Measurements from ENCODE around the gene RASA3.
A peak's percentile ranks its signal among the peaks of the same experiment; 100 is the strongest.

Gene RASA3

GRCh38 chr13:113956571-113956970 lies 175.9 kb downstream of the RASA3 start:
- H3K9ac ChIP-seq: no peak overlapping the region
- peaks cover 68% of the 10 kb centered on the region for H3K9me3 ChIP-seq
- H3K36me3 ChIP-seq: no peaks in the 10 kb centered on the region
- TF ChIP-seq Cebpa-rat (IDR thresholded peaks at IDR 0.05): no peak
- no peak overlapping the region for H3K4me2 ChIP-seq
- no peak overlapping the region for H3K27ac ChIP-seq
- peaks cover 13% of the 10 kb centered on the region; the same call in 1 of the 2 replicates for H4K20me1 ChIP-seq
- no peak overlapping the region for H3K4me3 ChIP-seq
- no peaks in the 10 kb centered on the region for H3K27me3 ChIP-seq
- H3K4me1 ChIP-seq: peaks cover 3% of the 10 kb centered on the region

DNA sequence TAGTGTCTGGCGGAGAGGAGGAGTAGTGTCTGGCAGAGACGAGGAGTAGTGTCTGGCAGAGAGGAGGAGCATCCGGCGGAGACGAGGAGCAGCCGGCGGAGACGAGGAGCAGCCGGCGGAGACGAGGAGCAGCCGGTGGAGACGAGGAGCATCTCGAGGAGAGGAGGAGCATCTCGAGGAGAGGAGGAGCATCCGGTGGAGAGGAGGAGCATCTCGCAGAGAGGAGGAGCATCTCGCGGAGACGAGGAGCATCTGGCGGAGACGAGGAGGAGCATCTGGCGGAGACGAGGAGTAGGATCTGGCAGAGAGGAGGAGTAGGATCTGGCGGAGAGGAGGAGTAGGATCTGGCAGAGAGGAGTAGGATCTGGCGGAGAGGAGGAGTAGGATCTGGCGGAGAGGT lies 176.7 kb downstream of the RASA3 start:
- Histone ChIP-seq H3K4me3 (no peak overlapping the region), H3K4me2 (no peak overlapping the region), H3K27me3 (no peaks in the 10 kb centered on the region), H3K36me3 (no peaks in the 10 kb centered on the region), H3K4me1 (peaks cover 12% of the 10 kb centered on the region), H3K27ac (no peak overlapping the region), H3K9me3 (peaks cover 61% of the 10 kb centered on the region), H3K9ac (no peak overlapping the region), H4K20me1 (peaks cover 16% of the 10 kb centered on the region; the same call in 1 of the 2 replicates)
- TF ChIP-seq Cebpa-rat (IDR thresholded peaks at IDR 0.05): no peak

- peaks cover 57% of the 10 kb centered on the region for H3K9me3 ChIP-seq
- H3K4me3 ChIP-seq: no peak overlapping the region
- H3K4me1 ChIP-seq: peaks cover 17% of the 10 kb centered on the region
- peaks cover 16% of the 10 kb centered on the region; the same call in 1 of the 2 replicates for H4K20me1 ChIP-seq
- no peak for TF ChIP-seq Cebpa-rat (IDR thresholded peaks at IDR 0.05)
- no peak overlapping the region for H3K4me2 ChIP-seq
- no peak overlapping the region for H3K9ac ChIP-seq
- no peaks in the 10 kb centered on the region for H3K36me3 ChIP-seq
- H3K27me3 ChIP-seq: no peaks in the 10 kb centered on the region
- no peak overlapping the region for H3K27ac ChIP-seq
Measured at GRCh38 chr13:113955235-113955634, 177.2 kb downstream of the RASA3 start.

- Histone ChIP-seq H3K27ac (no peak overlapping the region), H3K9ac (no peak overlapping the region), H3K4me3 (no peak overlapping the region), H3K4me2 (no peak overlapping the region), H3K27me3 (no peaks in the 10 kb centered on the region), H4K20me1 (peaks cover 16% of the 10 kb centered on the region; the same call in 1 of the 2 replicates), H3K4me1 (peaks cover 22% of the 10 kb centered on the region), H3K9me3 (peaks cover 47% of the 10 kb centered on the region), H3K36me3 (no peaks in the 10 kb centered on the region)
- no peak for TF ChIP-seq Cebpa-rat (IDR thresholded peaks at IDR 0.05)
Measured at GRCh38 chr13:113954046-113954835, 178.2 kb downstream of the RASA3 start.

- TF ChIP-seq Cebpa-rat (IDR thresholded peaks at IDR 0.05): no peak
- Histone ChIP-seq H3K4me2 (no peak overlapping the region), H3K4me1 (peaks cover 28% of the 10 kb centered on the region), H3K36me3 (no peaks in the 10 kb centered on the region), H4K20me1 (peaks cover 16% of the 10 kb centered on the region; the same call in 1 of the 2 replicates), H3K9ac (no peak overlapping the region), H3K4me3 (no peak overlapping the region), H3K9me3 (peaks cover 40% of the 10 kb centered on the region), H3K27me3 (no peaks in the 10 kb centered on the region), H3K27ac (no peak overlapping the region)
Measured at GRCh38 chr13:113953561-113953960, 178.9 kb downstream of the RASA3 start.

GRCh38 chr13:113952983-113953520 lies 179.4 kb downstream of the RASA3 start:
- peaks cover 16% of the 10 kb centered on the region; the same call in 1 of the 2 replicates for H4K20me1 ChIP-seq
- no peak overlapping the region for H3K9ac ChIP-seq
- H3K4me3 ChIP-seq: no peak overlapping the region
- peaks cover 33% of the 10 kb centered on the region for H3K4me1 ChIP-seq
- no peak overlapping the region for H3K4me2 ChIP-seq
- TF ChIP-seq Cebpa-rat (IDR thresholded peaks at IDR 0.05): no peak
- no peaks in the 10 kb centered on the region for H3K36me3 ChIP-seq
- H3K27ac ChIP-seq: no peak overlapping the region
- peaks cover 35% of the 10 kb centered on the region for H3K9me3 ChIP-seq
- no peaks in the 10 kb centered on the region for H3K27me3 ChIP-seq

DNA sequence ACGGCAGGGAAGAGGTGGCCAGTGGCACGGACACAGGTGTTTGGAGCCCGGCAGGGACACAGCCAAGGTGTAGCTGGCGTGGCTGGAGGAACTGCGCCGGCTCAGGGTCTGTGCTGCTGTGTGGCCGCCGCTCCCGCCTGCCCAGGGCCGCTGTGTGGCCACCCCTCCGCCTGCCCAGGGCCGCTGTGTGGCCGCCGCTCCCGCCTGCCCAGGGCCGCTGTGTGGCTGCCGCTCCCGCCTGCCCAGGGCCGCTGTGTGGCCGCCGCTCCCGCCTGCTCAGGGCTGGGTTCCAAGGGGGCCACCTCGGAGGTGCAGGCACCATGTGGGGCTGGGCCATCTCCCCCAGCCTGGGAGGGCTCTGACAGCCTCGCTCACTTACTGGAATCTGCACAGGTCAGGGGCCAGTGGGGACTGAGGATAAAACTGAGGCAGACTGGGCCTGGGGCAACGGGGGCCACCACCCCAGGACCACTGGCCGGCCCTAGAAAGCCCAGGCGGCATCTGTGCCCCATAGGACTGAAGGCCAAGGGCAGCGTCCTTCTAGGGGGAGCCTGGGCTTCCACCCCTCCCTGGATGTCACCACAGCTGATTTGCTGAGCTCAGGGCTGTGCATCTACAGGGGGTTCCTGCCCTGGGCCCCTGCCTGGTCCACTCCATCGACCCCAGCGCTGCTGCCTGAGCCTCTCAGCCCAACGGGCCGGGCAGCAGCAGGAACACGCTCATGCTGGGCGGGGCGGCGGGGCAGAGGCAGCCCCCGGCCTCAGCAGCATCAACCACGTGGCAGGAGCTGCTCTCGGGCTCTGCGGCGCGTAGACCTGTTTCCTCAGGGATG lies 180.1 kb downstream of the RASA3 start:
- Histone ChIP-seq H3K4me3 (no peak overlapping the region), H3K27me3 (no peaks in the 10 kb centered on the region), H4K20me1 (peaks cover 16% of the 10 kb centered on the region; the same call in 1 of the 2 replicates), H3K27ac (no peak overlapping the region), H3K4me1 (peaks cover 40% of the 10 kb centered on the region), H3K9ac (no peak overlapping the region), H3K9me3 (peaks cover 28% of the 10 kb centered on the region), H3K4me2 (no peak overlapping the region), H3K36me3 (no peaks in the 10 kb centered on the region)
- no peak for TF ChIP-seq Cebpa-rat (IDR thresholded peaks at IDR 0.05)

DNA sequence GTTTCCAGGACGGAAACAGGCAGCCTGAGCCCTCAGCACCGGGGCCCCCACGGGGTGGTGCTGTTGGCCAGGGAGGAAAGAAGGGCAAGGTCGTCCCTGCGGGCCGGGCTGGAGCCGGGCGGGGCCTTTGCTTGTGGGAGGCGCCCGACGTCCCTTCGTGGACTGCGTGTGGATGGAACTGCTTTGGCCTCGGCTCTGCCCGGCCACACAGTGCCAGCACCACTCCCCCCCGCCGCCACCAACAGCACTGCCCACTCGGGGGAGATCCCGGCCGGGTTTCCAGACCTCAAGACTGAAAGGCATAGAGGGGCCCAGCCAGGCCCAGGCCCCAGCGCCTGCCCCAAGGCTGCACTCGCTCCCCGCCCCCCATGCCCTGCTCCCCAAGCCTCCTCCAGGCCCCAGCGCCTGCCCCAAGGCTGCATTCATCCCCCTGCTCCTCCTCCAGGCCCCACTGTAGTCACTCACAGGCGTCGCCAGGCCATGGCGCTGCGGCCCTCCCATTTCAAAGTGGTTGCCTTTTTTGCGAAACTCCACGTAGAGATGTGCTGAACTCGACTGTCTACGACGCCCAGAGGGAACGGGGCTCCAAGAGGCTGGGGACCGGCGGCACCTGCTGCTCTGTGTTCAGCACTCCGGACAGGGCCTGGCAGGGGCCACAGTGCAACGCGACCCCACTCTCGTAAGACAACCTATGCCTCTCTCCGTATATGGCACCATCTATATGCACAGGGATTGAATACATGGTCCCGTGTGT lies 181.0 kb downstream of the RASA3 start:
- peaks cover 16% of the 10 kb centered on the region; the same call in 1 of the 2 replicates for H4K20me1 ChIP-seq
- 0 out of 2 replicates have a peak overlapping the region, but pooled peaks have one; percentile 19 for H3K9ac ChIP-seq
- H3K4me3 ChIP-seq: no peak overlapping the region
- peaks cover 20% of the 10 kb centered on the region for H3K9me3 ChIP-seq
- no peak for TF ChIP-seq Cebpa-rat (IDR thresholded peaks at IDR 0.05)
- H3K36me3 ChIP-seq: no peaks in the 10 kb centered on the region
- peaks cover 50% of the 10 kb centered on the region for H3K4me1 ChIP-seq
- peak overlapping the region; percentile 84 for H3K4me2 ChIP-seq
- peak overlapping the region; percentile 36; the same call in 1 of the 2 replicates for H3K27ac ChIP-seq
- no peaks in the 10 kb centered on the region for H3K27me3 ChIP-seq
